Testis (tissue), 2 donors: ENCODE data around the gene SP2.

ENCODE experiments used
- CTCF ChIP-seq, 3 experiments: fragments of 450-650 bp in 2 of 3; fragments of 200-600 bp in 1 of 3; sonication (generic) in 1 of 3; IDR thresholded peaks; one replicate each; pipeline ENCODE4 v1.5.1; 2016 to 2019; ENCODE audit warnings: antibody characterized with exemption in 3 of 3, mild to moderate bottlenecking in 2 of 3, moderate library complexity in 1 of 3
- POLR2A ChIP-seq: fragments of 450-650 bp; IDR thresholded peaks from one replicate; pipeline ENCODE4 v1.6.1; 2017; ENCODE audit warnings: antibody characterized with exemption, mild to moderate bottlenecking, moderate library complexity

GRCh38 chr17:47916489-47917208 is 20.6 kb downstream of the SP2 start:
- no peak for TF ChIP-seq CTCF (IDR thresholded peaks at IDR 0.05)
- TF ChIP-seq POLR2A: no peak
